ENCODE data around the gene DGLUCY.
"Not testable (repeated sequence)": the region's sequence is repeated elsewhere in the genome, so short reads cannot be mapped to it uniquely, and the experiment has no call there.

DGLUCY gene

DNA sequence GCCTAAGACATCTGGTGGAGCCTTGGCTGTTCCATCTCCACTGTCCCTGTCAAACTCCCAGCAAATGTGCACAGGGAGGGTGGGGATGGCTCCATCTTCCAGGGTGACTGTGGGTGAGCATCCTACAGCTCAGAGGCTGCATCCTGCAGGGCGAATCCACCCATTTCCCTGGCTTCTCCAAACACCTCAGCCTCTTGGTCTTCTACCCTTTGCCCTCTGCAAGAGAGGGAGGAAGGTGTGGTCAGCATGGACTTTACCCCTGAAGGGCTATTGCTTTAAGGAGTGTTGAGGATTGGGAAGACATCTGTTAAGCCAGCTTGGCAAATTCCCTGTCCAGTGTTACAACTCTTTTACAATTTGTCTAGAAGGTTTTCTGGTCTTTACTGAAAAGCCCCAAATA, 23.1 kb upstream of the DGLUCY start:
- TF ChIP-seq, protein P1, sequence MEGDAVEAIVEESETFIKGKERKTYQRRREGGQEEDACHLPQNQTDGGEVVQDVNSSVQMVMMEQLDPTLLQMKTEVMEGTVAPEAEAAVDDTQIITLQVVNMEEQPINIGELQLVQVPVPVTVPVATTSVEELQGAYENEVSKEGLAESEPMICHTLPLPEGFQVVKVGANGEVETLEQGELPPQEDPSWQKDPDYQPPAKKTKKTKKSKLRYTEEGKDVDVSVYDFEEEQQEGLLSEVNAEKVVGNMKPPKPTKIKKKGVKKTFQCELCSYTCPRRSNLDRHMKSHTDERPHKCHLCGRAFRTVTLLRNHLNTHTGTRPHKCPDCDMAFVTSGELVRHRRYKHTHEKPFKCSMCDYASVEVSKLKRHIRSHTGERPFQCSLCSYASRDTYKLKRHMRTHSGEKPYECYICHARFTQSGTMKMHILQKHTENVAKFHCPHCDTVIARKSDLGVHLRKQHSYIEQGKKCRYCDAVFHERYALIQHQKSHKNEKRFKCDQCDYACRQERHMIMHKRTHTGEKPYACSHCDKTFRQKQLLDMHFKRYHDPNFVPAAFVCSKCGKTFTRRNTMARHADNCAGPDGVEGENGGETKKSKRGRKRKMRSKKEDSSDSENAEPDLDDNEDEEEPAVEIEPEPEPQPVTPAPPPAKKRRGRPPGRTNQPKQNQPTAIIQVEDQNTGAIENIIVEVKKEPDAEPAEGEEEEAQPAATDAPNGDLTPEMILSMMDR (IDR thresholded peaks at IDR 0.05; ENCODE audit: low read depth, low read length) = no peak
- no peak for DNase-seq (ENCODE audit: extremely low read depth, low read depth)

DNA sequence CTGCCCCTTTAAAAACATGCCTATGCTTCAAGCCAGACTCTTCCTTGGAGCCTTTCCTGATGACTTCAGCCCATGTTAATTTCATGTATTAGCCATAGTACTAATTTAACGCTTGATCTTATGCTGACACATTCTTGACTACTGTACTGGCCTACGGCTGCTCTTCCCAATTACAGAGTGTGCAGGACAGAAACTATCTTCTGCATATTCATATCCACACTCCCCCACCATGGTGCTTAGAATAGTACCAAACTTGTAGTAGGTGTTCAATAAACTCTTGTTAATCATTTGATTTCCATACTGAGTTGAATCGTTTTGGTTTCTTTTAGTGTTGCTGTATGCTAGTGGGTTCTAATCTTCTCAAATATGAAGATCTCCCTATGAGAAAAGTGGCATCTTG, 21.8 kb upstream of the DGLUCY start:
- DNase-seq (ENCODE audit: extremely low read depth, low read depth) = no peak
- TF ChIP-seq, protein P1 (IDR thresholded peaks at IDR 0.05; ENCODE audit: low read depth, low read length) = no peak

DNA sequence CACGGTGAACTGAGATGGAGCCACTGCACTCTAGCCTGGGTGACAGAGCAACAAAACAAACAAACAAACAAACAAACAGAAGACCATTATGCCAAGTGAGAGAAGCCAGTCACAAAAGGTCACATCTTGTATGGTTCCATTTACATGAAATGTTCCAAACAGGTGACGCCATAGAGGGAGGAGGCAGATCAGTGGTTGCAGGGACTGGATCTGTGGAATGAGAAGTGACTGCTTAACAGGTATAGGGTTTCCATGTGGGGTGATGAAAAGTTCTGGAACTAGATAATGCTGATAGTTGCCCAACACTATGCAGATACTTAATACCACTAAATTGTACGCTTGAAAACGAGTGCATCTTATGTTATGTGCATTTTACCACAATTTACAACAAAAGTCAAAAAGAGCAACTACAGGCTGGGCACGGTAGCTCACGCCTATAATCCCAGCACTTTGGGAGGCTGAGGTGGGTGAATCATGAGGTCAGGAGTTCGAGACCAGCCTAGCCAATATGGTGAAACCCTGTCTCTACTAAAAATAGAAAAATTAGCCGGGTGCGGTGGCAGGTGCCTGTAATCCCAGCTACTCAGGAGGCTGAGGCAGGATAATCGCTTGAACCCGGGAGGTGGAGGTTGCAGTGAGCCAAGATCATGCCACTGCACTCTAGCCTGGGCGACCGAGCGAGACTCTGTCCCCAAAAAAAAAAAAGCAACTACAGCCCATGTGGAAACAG, 20.0 kb upstream of the DGLUCY start:
- not testable (repeated sequence) for DNase-seq (ENCODE audit: extremely low read depth, low read depth)

DNA sequence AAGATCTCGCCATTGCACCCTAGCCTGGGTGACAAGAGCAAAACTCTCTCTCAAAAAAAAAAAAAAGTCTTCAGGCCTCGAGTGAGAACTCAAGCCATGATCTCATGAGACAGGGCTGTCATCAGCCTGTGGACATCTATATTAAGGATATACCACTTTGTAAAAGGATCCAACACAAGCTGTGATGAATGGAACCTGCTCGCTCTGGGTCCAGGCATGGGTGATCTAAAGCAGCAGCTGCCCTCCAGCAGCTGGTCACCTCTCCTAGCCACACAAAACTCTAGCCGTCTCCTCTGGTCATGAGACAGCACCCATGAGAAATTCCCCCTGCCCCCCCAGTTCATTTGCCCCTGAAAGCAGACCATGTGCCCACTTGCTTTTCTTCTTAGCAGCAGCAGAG, 19.1 kb upstream of the DGLUCY start:
- TF ChIP-seq, protein P1 (IDR thresholded peaks at IDR 0.05; ENCODE audit: low read depth, low read length) = no peak
- DNase-seq (ENCODE audit: extremely low read depth, low read depth) = no peak

DNA sequence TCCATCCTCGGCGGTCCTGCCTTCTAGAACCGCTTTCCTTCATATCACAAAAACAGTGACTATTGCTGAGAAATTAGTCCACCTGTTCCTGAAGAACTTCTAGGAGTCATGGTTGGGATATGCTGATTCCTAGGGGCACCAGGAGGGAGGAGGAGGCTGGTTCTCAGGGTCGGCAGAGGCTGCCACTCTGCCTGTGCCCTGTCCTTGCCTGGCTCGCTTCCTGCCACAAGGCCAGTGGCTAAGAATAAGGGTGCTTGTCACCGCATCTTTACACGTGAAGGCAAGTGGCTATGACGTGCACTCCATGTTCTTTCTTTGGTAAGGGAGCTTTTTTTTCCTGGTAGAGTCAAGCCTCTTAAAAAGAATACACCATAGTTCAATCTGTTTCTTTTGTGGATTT, 18.7 kb upstream of the DGLUCY start:
- TF ChIP-seq, protein P1 (IDR thresholded peaks at IDR 0.05; ENCODE audit: low read depth, low read length) = no peak
- no peak for DNase-seq (ENCODE audit: extremely low read depth, low read depth)

DNA sequence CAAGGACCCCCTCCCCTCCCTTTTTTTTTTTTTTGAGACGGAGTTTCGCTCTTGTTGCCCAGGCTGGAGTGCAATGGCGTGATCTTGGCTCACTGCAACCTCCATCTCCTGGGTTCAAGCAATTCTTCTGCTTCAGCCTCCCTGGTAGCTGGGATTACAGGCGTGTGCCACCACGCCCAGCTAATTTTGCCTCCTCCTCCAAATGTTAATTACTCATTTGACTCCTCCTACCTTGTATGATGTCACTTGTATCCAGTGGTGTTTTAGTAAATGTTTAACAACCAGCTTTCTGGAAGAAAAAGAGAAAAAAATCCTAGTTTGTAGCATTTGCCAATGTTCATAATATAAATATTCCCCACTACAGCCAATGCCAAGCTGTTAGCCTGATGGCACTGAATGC, 16.2 kb upstream of the DGLUCY start:
- DNase-seq (ENCODE audit: extremely low read depth, low read depth) = not testable (repeated sequence)

DNA sequence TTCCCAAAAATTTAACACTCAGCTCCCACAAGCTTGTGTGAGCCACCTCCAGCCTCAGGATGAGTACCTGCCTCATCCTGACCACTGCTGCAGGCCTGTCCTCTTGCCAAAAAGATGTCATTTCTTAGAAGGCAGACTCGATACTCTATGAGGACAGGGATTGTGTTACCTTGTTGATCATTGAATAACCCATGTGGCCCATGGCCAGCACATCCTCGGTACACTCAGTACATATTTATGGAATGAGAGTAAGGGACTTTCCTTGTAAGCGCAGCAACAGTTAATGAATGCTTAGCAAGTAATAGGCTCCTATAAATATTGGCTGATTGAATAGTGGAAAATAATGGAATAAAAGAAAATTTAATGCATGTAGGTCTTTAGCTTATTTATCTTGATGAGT, 15.3 kb upstream of the DGLUCY start:
- TF ChIP-seq, protein P1 (IDR thresholded peaks at IDR 0.05; ENCODE audit: low read depth, low read length) = no peak

DNA sequence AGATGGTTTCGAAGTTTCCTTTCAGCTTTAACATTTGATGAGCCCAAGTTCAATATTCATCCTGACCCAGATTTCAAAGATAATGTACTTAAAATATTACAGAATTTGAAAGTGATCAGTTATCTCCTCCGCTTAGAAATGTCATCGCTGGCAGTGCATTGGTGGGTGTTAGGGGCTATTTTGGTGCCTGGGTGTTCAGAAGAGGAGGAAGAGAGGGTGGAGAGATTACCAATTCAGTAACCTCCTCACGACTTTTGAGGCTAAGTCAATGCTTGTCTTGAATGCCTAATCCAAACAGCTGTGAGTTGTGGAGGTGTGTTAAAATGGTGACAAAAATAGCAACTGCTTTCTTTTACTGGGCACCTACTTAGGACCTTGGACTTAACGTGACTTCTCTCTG, 13.8 kb upstream of the DGLUCY start:
- TF ChIP-seq, protein P1 (IDR thresholded peaks at IDR 0.05; ENCODE audit: low read depth, low read length) = no peak
- DNase-seq (ENCODE audit: extremely low read depth, low read depth) = no peak

More for the DNA sequence above, 15.3 kb upstream of the DGLUCY start:
- no peak for DNase-seq (ENCODE audit: extremely low read depth, low read depth)

Data from AG09319 (cell line).